ENCODE measurements around the gene PRSS56.

PRSS56 gene

DNA sequence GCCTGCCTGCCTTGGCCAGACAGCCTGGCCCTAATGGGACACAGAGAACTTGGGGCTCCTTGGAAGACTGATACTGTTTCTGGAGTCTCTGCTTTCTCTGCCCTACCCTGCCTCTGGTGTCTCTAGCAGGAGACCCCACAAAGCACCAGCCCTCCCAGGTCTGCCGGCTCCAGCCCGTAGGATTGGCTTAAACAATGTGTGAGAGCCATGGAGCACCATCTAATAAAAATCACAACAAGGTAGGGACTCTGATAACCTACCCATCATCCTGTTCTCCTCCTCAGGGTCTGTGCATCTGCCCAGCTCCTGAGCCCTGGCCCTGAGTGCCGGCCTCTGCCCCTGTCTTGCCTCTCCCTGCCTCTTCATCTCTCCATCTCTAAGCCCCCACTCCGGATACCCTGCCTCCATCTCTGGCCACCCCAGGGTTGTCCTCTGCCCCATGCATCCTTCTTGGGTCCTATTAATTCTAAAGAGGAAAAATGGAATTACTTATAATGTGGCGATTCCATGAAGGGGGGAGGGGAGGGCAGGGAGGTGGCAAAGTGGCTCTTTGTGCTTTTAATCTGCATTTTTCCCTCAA lies 31.4 kb upstream of the PRSS56 start:
- TF ChIP-seq, protein P1, sequence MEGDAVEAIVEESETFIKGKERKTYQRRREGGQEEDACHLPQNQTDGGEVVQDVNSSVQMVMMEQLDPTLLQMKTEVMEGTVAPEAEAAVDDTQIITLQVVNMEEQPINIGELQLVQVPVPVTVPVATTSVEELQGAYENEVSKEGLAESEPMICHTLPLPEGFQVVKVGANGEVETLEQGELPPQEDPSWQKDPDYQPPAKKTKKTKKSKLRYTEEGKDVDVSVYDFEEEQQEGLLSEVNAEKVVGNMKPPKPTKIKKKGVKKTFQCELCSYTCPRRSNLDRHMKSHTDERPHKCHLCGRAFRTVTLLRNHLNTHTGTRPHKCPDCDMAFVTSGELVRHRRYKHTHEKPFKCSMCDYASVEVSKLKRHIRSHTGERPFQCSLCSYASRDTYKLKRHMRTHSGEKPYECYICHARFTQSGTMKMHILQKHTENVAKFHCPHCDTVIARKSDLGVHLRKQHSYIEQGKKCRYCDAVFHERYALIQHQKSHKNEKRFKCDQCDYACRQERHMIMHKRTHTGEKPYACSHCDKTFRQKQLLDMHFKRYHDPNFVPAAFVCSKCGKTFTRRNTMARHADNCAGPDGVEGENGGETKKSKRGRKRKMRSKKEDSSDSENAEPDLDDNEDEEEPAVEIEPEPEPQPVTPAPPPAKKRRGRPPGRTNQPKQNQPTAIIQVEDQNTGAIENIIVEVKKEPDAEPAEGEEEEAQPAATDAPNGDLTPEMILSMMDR (IDR thresholded peaks at IDR 0.05): no peak
- no peak for DNase-seq
- Mint-ChIP-seq H3K4me1 (peaks cover 43% of the 10 kb centered on the region), H3K4me3 (peak overlapping the region; percentile 73), H3K27ac (no peak overlapping the region), H3K27me3 (ENCODE audit: low read depth, poor library complexity) (peaks cover 80% of the 10 kb centered on the region), H3K36me3 (ENCODE audit: low read depth) (no peaks in the 10 kb centered on the region), H3K9me3 (no peaks in the 10 kb centered on the region)

DNA sequence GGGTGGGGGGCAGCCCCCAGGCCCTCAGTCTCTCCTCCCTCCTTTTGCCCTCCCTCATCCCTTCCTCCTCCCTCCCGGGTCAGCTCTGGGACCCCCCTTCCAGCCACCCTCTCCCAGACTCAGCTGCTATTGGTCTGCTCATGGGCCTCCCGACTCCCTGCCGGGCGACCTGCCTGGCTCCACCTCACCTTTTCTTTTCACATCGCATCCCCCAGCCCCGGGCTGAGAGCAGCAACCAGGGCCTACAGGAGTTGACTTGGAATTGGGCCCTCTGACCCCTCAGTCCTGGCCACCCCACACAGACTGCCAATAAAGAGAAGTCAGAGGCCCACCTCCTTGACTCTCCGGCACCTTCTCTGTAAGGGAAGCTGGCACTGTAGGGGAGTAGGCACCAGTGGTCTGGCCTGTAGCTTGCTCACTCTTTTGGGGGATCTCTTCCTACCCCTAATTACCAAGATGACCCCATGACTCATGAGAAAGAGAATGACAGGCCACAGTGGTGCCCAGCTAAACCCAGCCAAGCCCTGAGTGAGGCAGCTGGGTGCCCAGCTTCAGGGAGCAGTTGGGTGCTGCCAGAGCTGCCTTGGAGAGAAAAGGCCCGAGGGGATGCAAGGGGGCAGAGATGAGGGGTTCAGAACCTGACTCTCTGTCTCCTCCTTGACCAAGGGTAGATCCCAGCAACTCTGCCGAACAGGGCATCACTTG lies 30.5 kb upstream of the PRSS56 start:
- Mint-ChIP-seq H3K27ac (no peak overlapping the region), H3K27me3 (ENCODE audit: low read depth, poor library complexity) (peaks cover 73% of the 10 kb centered on the region), H3K36me3 (ENCODE audit: low read depth) (no peaks in the 10 kb centered on the region), H3K9me3 (no peaks in the 10 kb centered on the region), H3K4me1 (peaks cover 51% of the 10 kb centered on the region), H3K4me3 (no peak overlapping the region)
- DNase-seq: no peak
- TF ChIP-seq, protein P1 (IDR thresholded peaks at IDR 0.05): no peak

DNA sequence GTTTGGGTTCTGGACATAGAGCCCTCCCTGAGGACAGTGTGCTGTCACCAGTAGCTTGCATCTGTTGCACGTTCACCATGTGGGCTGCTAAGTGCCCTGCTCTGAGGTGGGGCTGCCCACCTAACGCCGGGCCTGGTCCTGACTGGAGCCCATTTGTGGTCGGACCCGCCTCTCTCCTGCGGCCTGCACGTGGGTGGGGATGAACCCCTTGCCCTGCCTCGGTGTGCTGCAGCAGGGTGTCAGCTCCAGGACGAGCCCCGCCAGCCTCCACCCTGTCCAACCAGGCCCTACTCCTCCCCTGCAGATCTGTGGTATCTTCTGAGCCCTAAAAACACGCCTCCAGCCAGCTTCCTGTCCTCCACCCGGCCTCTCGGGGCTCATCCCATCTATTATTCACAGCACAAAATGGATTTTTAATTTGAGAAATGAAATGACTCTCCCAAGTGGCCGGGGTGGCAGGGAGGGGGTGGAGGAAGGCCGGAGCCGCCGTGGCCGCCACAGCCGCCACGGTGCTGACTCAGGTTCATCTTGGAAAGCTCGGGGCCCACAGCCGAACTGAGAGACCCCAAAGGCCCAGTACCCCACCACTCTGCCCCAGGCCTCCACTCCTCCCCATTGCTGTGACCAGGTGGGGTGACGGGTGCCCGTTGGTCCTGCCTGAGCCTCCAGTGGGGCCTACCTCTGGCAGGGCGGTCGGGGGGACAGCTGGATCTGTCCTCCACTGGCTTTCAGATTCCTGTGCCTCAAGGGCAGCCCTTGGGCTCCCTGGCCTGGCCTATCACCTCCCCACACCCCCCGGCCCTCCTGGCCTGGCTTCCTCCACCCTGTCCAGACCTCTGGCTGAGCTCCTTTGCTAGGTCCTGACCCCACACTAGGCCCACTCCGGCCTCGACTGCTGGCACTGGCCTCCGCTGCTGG lies 29.7 kb upstream of the PRSS56 start:
- H3K27ac Mint-ChIP-seq: no peak overlapping the region
- TF ChIP-seq, protein P1 (IDR thresholded peaks at IDR 0.05): no peak
- H3K4me1 Mint-ChIP-seq: peaks cover 50% of the 10 kb centered on the region
- no peak overlapping the region for H3K4me3 Mint-ChIP-seq
- no peaks in the 10 kb centered on the region for H3K36me3 Mint-ChIP-seq (ENCODE audit: low read depth)
- H3K9me3 Mint-ChIP-seq: no peaks in the 10 kb centered on the region
- DNase-seq: no peak
- peaks cover 70% of the 10 kb centered on the region for H3K27me3 Mint-ChIP-seq (ENCODE audit: low read depth, poor library complexity)

DNA sequence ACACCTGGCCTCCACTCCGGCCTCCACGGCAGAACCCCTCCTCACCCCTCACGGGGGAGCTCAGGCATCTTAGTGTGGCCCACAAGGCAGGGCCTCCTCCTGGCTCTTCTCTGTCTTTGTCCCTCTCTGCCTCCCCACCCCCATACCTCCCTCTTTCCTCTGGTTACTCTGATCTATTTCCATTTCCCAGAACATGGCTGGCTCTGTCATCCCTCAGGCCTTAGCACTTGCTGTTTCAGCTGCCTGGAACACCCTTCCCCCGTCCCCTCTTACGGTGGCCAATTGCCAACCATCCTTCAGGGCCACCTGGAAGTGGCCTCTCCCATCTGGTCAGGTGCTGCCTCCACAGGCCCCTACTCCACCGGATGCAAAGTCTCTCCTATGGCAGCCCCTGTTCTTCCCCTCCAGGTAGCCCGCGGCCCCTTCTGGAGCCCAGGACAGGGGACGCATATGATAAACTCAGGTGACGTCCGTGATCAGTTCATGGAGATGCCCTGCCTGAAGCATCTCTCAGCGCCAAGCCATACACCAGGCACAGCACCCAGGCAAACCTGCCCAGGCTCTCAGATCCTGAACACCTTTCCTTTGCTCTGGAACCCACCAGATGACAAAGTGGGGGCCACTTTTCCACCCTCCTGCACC lies 28.9 kb upstream of the PRSS56 start:
- Mint-ChIP-seq H3K4me1 (peaks cover 49% of the 10 kb centered on the region), H3K36me3 (ENCODE audit: low read depth) (no peaks in the 10 kb centered on the region), H3K4me3 (no peak overlapping the region), H3K27ac (no peak overlapping the region), H3K27me3 (ENCODE audit: low read depth, poor library complexity) (peaks cover 65% of the 10 kb centered on the region), H3K9me3 (no peaks in the 10 kb centered on the region)
- TF ChIP-seq, protein P1 (IDR thresholded peaks at IDR 0.05): no peak
- no peak for DNase-seq

DNA sequence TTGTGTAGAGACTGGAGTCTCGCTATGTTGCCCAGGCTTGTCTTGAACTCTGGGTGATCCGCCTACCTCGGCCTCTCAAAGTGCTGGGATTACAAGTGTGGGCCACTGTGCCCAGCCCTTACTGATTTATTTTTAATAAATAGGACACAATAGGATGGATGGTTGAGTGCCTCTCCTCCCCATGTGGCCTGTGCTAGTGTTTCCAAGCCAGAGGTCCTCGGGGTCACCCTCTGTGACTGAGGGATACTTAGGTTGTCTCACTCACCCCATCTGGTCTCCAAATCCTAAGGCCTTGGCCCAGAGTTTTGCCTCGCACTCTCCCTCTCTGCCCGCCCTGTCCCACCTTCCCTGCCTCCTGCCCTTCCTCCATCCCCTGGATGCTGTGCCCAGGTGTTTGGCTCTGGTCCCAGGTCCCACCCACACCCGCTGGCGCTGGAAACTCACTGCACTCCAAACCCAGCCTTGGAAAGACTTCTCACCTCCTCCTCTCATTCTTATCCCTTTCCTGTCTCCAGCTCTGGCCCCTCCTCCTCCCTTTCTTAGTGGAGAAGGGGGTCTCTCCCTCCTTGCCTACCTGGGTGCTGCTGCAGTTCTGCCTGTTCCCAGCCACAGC lies 27.8 kb upstream of the PRSS56 start:
- H3K36me3 Mint-ChIP-seq (ENCODE audit: low read depth): no peaks in the 10 kb centered on the region
- no peak overlapping the region for H3K4me3 Mint-ChIP-seq
- H3K4me1 Mint-ChIP-seq: peaks cover 54% of the 10 kb centered on the region
- TF ChIP-seq, protein P1 (IDR thresholded peaks at IDR 0.05): no peak
- H3K27ac Mint-ChIP-seq: peak overlapping the region; percentile 34
- no peak for DNase-seq
- no peaks in the 10 kb centered on the region for H3K9me3 Mint-ChIP-seq
- peaks cover 57% of the 10 kb centered on the region for H3K27me3 Mint-ChIP-seq (ENCODE audit: low read depth, poor library complexity)

Data from nephron progenitor cell (in vitro differentiated cells).